HuH-7 (cell line): ENCODE data around the gene KIF3C.

Experiments used
- DNase-seq: peaks from one replicate; pipeline ENCODE4 v3.0.0; 2011; ENCODE audit warnings: low spot score

Gene KIF3C

GRCh38 chr2:25877431-25878360 lies 104.6 kb downstream of the KIF3C start:
- DNase-seq, result peak; percentile 63
